GM18526 (cell line): ENCODE results near the gene SEPTIN2.
A peak's percentile ranks its signal among the peaks of the same experiment; 100 is the strongest.

Experiments used
- POLR2A ChIP-seq: IDR thresholded peaks from 3 replicates; pipeline ENCODE4 v1.6.1; 2011; ENCODE audit not compliant: insufficient read length; ENCODE audit errors: extremely low read depth

SEPTIN2 gene

GRCh38 chr2:241302759-241303651 lies 12.7 kb upstream of the SEPTIN2 start:
- no peak for TF ChIP-seq POLR2A

GRCh38 chr2:241304039-241304670 lies 11.6 kb upstream of the SEPTIN2 start:
- TF ChIP-seq POLR2A, result no peak

GRCh38 chr2:241307055-241307454 lies 8.7 kb upstream of the SEPTIN2 start:
- no peak for TF ChIP-seq POLR2A

GRCh38 chr2:241308267-241308666 lies 7.5 kb upstream of the SEPTIN2 start:
- no peak for TF ChIP-seq POLR2A

GRCh38 chr2:241308832-241309500 lies 6.8 kb upstream of the SEPTIN2 start:
- no peak for TF ChIP-seq POLR2A

GRCh38 chr2:241309684-241310117 lies 6.0 kb upstream of the SEPTIN2 start:
- TF ChIP-seq POLR2A, result no peak

- no peak for TF ChIP-seq POLR2A
Measured at GRCh38 chr2:241310917-241311566, 4.7 kb upstream of the SEPTIN2 start.

- TF ChIP-seq POLR2A, result no peak
Measured at GRCh38 chr2:241312082-241312481, 3.6 kb upstream of the SEPTIN2 start.

- no peak for TF ChIP-seq POLR2A
Measured at GRCh38 chr2:241313543-241314095, 2.1 kb upstream of the SEPTIN2 start.

- peak; percentile 91 for TF ChIP-seq POLR2A
Measured at GRCh38 chr2:241314226-241315092, 1.3 kb upstream of the SEPTIN2 start.

- TF ChIP-seq POLR2A, result peak; percentile 42
Measured at GRCh38 chr2:241315093-241315878, 439 bp upstream of the SEPTIN2 start, which contains the start of gene HDLBP. Gene HDLBP (minus strand): TSS chr2:241315672. CDS start chr2:241266869, 48,803 bp downstream.

GRCh38 chr2:241316825-241317224 lies 1.1 kb downstream of the SEPTIN2 start:
- TF ChIP-seq POLR2A, result no peak

- no peak for TF ChIP-seq POLR2A
Measured at GRCh38 chr2:241317391-241317790, 1.7 kb downstream of the SEPTIN2 start.
